GM21723 (cell line): Measurements from ENCODE around the gene TCEAL1.
A peak's percentile ranks its signal among the peaks of the same experiment; 100 is the strongest.
"Not testable (repeated sequence)": the region's sequence is repeated elsewhere in the genome, so short reads cannot be mapped to it uniquely, and the experiment has no call there.

Experiments used
- ATAC-seq: cut with Tn5 transposase; IDR thresholded peaks from one replicate; pipeline ENCODE4 v1.9.1; 2021; ENCODE audit warnings: mild to moderate bottlenecking, moderate library complexity; ENCODE audit not compliant: unreplicated experiment

Gene TCEAL1, protein sequence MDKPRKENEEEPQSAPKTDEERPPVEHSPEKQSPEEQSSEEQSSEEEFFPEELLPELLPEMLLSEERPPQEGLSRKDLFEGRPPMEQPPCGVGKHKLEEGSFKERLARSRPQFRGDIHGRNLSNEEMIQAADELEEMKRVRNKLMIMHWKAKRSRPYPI

DNA sequence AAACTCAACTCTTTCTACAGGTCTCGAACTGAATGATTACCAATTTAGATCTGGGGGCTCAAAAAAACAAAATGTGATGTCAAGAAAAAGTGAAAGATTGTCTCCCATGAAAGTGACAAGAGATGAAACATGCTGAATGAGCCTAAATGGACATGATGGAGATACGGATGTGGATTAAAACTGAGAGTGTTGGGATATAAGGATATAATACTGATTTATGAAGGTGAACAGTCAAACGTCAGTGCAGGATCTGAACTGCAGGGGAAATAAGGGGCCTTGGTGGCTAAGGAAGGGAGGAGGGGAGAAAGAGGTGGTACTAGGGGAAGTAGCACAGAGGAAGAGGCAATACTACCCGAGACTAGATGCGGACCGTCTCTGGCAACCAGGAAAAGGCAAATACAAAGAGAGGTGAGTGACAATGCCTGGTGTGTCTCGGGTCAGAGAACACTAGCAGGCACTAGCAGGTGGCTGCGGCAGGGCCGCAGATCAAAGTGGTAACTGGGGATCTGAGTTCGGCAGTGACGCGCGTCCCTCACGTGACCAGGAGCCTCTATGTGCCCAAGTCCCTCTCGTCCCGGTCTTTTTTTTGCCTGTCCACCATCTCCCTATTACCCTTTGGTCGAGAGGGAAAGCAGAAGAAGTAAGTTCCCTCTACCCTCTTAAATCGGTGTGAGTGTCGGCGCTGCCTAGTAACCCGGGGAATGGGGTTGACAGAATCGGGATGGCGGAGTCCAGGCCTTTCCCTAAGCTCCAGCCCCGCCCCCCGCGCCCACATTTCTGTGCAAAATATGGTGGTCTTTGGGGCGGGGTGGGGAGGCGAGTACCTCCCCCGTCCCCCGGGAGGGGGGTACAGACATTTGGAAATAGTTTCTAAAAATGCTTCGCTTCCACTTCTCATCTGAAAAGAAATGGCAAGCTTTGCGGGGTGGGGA is at the start of gene TCEAL1:
TSS of gene TCEAL1 (plus strand) at position 590 of the 932 bp plus-strand sequence. CDS start 942 bp downstream, outside the sequence.
- peak; percentile 70 for ATAC-seq

DNA sequence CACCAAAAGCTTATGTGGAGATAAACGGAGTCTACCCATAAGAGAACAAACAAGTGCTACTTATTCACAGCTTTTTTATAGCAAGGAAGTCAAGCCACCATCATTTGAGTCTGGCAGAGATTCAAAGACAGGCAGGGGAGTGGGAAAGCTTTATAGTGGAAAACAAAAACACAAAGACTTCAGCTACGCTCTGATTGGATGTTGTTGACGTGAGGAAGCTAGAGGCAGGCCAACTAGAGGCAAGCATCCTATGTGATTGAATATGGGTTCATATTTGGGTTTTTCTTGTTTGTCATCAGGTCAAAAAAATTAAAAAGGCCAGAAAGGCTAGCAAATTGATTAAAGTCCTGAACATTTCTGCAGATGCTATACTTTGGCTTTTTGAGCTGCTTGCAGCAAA is 44.2 kb upstream of the TCEAL1 start:
- ATAC-seq: no peak

DNA sequence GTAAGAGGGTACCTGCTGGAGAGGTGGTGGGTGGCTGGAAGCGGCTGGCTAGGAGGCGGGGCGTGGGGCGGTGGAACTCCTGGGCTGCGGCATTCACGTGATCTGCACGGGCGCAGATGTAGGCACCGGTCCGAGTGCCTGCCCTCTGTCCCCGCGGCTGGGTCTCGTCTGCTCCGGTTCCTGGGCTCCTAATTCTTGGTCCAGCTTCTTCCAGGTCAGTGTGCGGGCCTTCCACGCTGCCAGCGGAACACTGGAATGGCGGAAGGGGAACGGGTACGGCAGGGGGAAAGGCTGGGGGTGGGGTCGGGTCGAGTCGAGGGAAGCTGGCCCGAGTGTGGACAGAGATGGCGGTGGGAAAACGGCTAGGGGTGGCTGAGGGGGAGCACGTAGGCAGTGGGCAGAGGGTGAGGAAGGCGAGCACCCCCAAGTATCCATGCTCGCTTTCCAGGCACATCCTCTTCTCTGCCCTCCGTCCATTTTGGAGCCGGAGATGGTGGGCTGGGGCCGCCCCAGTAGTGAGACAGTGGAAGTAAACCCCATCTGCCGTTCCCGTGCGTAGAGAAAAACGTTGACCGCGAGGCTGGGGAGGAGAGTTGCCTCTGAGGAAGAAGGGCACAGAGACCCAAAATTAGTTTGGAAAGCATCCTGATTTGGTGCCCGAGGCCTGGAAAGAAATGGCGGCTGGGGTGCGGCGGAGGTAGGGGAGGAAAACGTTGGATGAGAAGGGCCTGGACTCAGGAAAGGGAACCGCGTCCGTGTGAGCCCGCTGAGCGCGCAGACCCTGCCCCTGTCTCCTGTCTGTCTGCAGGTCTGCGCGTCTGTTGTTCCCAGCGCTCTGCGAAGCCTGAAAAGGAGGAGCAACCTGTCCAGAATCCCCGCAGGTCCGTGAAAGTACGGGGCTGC is 43.1 kb upstream of the TCEAL1 start, which contains the start of gene TCEAL4:
TSS of gene TCEAL4 (plus strand) at position 105 of the 903 bp plus-strand sequence. CDS start 1,161 bp downstream, outside the sequence.
- peak; percentile 92 for ATAC-seq

DNA sequence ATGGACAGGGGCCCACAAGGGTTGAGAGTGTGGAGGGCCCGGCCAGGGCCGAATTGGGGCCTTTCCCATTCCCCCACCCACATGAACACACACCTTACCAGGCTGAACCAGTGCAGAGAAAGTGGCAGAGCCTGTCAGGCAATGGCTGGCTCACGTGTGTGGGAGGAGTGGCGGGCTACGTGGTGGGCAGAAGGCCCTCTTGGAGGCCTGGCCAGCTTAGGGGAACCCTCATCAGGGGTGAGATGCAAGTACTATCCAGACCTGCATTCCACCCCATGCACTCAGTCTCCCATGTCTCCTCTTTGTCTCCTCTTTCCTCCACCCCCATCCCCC is 42.5 kb upstream of the TCEAL1 start:
- ATAC-seq: peak; percentile 13

DNA sequence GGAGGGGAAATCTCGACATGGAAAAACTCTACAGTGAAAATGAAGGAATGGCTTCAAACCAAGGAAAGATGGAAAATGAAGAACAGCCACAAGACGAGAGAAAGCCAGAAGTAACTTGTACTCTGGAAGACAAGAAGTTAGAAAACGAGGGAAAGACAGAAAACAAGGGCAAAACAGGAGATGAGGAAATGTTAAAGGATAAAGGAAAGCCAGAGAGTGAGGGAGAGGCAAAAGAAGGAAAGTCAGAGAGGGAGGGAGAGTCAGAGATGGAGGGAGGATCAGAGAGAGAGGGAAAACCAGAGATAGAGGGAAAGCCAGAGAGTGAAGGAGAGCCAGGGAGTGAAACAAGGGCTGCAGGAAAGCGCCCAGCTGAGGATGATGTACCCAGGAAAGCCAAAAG is 42.1 kb upstream of the TCEAL1 start:
- ATAC-seq: no peak

DNA sequence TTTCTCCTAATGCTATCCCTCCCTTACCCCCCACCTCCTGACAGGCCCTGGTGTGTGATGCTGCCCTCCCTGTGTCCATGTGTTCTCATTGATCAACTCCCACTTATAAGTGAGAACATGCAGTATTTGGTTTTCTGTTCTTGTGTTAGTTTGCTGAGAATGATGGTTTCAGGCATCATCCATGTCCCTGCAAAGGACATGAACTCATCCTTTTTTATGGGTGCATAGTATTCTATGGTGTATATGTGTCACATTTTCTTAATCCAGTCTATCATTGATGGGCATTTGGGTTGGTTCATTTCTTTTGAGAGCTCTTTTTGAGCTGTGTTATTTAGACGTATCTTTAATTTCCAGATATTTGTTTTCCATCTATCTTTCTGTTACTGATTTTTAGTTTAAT is 36.5 kb upstream of the TCEAL1 start:
- ATAC-seq: not testable (repeated sequence)

DNA sequence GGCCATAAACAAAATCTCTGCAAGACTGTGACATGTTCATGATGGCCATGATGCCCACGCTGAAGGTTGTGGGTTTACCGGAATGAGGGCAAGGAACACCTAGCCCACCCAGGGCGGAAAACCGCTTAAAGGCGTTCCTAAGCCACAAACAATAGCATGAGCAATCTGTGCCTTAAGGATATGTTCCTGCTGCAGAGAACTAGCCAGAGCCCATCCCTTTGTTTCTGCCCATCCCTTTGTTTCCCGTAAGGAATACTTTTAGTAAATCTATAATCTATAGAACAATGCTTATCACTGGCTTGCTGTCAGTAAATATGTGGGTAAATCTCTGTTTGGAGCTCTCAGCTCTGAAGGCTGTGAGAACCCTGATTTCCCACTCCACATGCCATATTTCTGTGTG is 33.6 kb upstream of the TCEAL1 start:
- ATAC-seq: not testable (repeated sequence)

DNA sequence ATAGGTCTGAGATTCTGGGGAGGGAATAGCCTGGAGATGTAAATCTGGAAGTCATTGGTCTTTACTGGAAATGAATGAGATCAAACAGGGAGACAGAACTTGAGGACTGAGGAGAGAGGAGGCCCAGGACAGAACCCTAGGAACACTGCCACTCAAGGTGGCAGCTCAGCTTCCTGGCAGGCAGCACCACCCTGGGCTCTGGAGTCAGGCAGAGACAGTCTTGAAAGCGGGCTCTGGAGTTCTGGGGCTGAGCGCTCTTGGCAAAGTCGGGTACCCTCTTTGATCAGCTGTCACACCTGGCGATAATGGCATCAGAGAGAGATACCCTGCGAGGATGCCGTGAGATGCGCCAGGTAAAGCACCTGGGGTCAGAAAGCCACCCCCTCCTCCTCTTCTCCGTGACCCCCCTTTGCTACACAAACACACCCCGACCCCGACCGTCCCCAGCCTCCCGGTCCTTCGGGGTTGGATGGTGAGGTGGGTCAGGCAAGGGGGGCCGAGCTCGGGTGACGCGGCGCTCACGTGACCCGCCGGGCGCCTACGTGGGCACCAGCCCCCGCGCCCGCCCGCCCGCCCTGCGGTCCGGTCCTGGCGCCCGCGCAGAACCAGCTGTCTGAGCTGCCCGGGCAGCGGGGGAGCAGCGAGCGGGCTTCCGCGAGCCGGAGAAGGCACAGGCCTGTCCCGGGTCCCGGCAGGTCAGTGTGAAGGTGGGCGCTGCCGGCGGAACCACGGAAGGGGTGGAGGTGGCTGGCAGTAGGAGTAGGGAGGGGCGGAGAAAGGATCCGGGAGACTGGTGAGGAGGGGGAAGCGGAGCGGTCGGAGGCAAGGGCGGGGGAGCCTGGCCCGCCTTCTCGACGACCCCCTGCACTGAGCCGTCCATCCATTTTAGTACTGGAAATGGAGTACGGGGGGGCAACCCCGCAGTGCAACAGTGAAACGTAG is 21.1 kb upstream of the TCEAL1 start, which contains the start of gene TCEAL3:
TSS of gene TCEAL3 (plus strand) at position 600 of the 942 bp plus-strand sequence. CDS start 1,102 bp downstream, outside the sequence.
- peak; percentile 79 for ATAC-seq

DNA sequence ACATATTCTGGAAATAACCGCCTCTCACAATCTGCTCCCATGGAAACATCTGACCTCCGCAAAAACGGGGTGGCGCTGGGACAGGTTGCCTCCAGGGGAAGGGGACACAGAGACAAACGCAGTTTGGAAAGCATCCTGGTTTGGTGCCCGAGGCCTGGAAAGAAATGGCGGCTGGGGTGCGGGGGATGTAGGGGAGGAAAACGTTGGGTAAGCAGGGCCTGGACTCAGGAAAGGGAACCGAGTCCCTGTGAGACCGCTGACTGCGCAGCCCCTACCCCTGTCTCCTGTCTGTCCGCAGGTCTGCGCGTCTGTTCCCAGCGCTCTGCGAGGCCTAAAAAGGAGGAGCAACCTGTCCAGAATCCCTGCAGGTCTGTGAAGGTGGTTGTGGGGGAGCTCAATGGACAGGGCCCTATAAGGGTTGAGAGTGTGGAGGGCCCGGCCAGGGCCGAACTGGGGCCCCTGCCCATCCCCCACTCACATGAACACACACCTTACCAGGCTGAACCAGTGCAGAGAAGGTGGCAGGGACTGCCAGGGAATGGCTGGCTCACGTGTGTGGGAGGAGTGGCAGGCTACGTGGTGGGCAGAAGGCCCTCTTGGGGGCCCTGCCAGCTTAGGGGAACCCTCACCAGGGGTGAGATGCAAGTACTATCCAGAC is 20.3 kb upstream of the TCEAL1 start:
- ATAC-seq: peak; percentile 30

DNA sequence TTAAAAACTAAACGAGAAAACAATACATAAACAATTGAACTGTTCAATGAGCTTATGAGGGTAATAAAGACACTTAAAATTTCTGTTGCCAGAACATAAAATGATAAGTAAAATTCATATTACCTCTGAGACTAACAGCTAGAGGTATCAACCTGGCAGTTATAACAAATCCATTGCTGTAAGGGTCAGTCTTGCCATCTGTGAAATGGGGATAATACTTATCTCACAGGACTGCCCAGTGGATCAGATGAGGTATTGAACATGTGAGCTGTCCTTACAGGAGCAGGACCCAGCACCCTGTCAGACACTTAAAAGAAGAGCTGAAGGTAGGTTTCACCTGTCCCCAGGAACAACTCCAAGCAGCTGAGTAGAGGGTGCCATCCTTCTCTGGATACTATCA is 18.5 kb upstream of the TCEAL1 start:
- no peak for ATAC-seq

DNA sequence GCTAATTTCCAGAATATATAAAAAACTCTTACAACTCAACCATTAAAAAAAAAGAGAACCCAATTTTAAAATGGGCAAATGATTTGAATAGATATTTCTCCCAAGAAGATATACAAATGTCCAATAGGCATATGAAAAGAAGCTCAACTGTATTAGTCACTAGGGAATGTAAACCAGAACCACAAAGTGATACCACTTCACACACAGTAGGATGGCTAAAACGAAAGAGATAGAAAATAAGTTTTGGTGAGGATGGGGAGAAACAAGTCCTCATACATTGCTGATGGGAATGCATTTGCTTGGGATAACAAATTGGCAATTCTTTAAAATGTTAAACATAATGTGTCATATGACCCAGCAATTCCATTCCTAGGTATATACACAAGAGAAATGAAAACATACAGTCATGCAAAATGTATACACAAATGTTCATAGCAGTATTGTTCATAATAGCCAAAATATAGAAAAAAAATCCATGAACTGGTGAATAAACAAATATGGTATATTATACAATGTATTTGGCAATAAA is 15.3 kb upstream of the TCEAL1 start:
- no peak for ATAC-seq

DNA sequence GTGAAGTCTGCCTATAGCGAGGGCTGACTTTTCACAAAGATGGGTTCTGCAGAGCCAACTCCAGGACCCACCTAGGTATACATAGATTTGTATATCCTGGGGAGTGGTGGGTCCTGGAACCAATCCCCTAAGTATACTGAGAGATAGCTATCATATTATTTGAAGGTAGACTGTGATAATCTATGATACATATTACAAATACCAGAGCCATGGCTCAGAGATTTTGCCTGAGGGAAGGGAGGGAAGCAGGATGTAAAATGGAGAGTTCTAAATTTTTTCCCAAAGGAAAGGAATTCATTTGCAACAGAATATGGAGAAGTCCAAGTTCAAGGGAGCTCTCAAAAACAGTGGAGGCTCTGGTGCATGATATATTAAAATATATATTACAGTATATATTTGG is 13.8 kb upstream of the TCEAL1 start:
- ATAC-seq: no peak

DNA sequence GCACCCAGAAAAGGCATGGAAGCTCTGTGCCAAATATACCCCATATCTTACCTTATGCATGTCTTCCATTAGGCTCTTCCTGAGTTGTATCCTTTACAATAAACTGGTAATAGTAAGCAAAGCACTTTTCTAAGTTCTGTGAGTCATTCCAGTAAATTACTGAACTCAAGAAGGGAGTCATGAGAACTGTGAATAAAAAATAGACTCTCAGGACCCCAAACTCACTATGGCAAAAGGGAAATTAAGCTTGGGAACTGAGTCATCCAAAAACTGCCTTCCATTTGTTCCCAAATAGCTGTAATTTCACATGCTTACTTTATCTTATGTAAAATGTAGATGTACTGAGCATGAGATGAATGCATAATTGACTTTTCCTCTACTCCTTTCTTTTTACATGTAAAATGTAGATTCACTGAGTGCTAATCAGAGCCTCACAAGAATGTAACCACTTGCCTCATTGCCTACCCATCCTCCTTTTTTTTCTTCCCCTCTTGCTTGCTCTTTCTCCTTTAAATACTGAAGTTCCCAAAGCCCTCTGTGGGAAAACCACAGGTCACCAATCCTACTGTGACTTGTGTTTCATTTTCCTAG is 12.9 kb upstream of the TCEAL1 start:
- ATAC-seq: no peak

DNA sequence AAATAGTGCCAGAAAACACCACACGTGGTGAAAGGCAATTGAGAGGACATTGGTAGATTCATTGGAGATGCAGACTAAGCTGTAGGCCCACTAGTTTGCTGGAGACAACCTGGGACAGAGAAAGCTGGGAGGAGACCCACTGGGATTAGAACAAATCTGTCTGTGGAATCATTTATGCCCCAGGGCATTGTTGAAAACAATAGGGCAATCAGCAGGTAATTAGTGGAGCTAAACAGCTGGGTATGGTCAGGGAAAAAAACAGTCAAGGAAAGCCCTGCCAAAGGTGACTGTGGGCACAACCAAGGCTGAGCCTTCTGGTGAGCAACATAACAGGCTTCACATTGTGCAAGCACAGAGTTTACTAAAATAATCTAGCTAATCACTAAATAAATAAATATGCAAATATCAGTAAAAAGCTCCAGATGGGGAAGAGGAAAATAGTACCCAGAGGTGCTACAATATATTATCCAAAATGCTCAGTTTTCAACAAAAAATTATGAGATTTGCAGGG is 12.0 kb upstream of the TCEAL1 start:
- no peak for ATAC-seq

DNA sequence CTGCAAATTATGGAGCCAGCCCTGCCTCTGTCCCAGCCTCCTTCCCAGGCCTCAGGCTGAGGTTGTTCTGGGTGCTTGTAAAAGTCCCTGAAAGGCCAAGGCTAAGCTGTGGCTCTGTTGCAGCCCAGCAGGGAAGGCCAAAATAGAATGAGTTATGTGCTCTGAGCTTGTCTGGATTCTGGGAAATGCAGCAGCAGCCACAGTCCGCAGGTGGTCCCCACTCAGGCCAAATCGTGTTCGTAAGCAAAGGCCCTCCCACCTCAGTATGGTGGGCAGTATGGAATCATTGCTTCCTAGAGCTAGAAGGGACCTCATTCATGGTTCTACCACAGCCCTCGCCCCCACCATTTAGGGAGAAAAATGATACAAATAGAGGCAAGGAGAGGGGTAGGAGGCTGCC is 4.7 kb upstream of the TCEAL1 start:
- ATAC-seq: no peak

DNA sequence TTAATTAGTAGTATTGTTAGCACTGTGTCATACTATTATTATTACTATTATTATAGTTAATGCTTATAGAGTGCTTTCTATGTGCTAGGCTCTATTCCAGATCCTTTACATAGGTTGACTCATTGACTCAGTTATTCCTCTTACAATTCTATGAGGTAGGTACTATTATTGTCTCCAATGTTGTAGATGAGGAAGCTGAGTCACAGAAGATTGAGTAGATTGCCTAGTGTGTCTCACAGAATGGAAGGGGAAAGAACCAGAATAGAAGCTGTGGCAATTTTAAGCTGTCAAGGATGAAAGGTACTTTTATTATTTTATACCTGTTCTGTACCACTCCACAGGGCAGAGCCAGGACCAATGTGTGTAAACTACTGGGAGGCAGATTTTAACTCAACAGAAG is 1.9 kb upstream of the TCEAL1 start:
- no peak for ATAC-seq

DNA sequence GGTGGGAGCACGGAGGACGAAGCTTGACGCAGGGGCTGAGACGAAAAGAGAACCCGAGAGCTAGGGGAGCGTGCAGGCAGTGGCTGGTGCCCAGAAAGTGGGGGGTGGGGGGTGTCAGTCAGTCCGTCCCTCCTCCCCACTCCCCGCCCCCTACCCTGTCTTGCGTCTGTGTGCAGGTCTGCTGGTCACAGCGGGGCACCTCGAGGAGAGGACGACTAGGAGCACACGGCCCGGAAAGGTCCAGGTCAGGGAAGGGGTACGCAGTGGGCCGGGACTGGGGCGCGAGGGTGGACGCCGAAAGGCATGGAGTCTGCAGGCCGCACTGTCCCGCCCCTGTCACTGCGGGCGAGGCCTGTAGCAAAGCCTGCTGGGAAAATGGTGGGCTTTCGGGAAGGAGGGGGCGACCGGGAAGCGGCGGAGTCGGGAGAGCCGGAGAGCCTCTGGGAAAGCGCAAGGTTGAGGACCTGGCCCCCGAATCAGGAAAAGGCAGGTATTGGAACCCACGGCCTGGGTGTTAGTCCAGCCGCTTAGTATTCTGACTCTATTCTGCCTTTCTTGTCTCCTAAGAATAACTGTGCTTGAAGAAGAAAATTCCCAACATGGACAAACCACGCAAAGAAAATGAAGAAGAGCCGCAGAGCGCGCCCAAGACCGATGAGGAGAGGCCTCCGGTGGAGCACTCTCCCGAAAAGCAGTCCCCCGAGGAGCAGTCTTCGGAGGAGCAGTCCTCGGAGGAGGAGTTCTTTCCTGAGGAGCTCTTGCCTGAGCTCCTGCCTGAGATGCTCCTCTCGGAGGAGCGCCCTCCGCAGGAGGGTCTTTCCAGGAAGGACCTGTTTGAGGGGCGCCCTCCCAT is 769 bp downstream of the TCEAL1 start:
- ATAC-seq: peak; percentile 42

DNA sequence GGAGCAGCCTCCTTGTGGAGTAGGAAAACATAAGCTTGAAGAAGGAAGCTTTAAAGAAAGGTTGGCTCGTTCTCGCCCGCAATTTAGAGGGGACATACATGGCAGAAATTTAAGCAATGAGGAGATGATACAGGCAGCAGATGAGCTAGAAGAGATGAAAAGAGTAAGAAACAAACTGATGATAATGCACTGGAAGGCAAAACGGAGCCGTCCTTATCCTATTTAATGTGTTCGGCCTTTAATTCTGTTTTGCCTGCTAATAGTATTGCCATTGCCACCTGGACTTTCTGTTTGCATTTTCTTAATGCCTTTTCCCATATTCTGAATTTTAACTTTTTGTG is 1.4 kb downstream of the TCEAL1 start:
- no peak for ATAC-seq
